ENCODE measurements around the gene EZH1.

Gene EZH1

GRCh38 chr17:42680331-42680808 is 64.5 kb downstream of the EZH1 start:
- DNase-seq (ENCODE audit: low read depth): peak; percentile 7
- peak overlapping the region; percentile 40 for H3K4me3 ChIP-seq (ENCODE audit: low read length)
- TF ChIP-seq, protein P1, sequence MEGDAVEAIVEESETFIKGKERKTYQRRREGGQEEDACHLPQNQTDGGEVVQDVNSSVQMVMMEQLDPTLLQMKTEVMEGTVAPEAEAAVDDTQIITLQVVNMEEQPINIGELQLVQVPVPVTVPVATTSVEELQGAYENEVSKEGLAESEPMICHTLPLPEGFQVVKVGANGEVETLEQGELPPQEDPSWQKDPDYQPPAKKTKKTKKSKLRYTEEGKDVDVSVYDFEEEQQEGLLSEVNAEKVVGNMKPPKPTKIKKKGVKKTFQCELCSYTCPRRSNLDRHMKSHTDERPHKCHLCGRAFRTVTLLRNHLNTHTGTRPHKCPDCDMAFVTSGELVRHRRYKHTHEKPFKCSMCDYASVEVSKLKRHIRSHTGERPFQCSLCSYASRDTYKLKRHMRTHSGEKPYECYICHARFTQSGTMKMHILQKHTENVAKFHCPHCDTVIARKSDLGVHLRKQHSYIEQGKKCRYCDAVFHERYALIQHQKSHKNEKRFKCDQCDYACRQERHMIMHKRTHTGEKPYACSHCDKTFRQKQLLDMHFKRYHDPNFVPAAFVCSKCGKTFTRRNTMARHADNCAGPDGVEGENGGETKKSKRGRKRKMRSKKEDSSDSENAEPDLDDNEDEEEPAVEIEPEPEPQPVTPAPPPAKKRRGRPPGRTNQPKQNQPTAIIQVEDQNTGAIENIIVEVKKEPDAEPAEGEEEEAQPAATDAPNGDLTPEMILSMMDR (conservative IDR thresholded peaks at IDR 0.05; ENCODE audit: low read length): no peak

GRCh38 chr17:42679492-42680330 is 65.1 kb downstream of the EZH1 start:
- TF ChIP-seq, protein P1 (conservative IDR thresholded peaks at IDR 0.05; ENCODE audit: low read length): peak; percentile 51
- H3K4me3 ChIP-seq (ENCODE audit: low read length): peak overlapping the region; percentile 55
- DNase-seq (ENCODE audit: low read depth): peak; percentile 78

GRCh38 chr17:42678951-42679491 is 65.8 kb downstream of the EZH1 start:
- peak; percentile 35 for DNase-seq (ENCODE audit: low read depth)
- H3K4me3 ChIP-seq (ENCODE audit: low read length): peak overlapping the region; percentile 75
- TF ChIP-seq, protein P1 (conservative IDR thresholded peaks at IDR 0.05; ENCODE audit: low read length): peak; percentile 14

DNA sequence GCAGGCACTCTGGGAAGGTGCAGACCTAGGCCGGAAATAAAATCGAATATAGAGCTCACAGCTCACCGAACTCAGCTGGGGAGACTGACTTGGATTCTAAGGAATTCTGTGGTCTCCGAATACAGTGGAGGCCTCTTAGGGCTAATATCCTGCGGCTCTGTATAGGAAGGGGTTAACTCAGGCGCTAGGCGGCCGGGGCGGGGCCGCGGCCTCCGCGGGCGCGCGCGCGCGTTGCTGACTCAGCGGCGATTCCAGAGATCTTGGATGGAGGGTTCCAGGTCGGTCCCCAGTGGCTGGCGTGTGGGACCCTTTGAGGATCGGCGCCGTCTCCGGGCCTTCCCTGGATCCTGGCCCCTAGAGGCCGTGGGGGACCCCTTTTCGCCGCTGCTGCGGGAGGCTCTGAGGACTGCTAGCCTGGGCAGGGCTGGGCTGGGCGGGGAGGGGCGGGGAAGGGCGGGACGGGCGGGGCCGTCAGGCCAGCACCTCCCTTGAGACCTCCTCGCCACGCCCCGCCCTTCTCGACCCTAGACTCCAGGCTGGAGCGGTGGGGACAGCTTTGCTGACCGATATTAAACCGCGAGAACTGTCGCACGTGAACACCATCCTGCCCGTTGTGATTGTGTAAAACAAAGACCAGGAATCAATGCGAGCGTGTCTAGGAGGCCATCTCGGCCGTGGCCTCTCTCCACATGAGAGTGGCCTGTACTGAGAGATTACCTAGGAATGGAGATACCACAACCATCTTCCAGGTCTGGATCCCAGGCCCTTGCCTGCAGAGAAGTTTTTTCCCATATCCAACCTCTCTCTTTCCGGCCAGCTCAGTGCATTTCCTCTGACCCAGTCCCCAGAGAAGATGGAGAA is 66.7 kb downstream of the EZH1 start:
- peak; percentile 89 for DNase-seq (ENCODE audit: low read depth)
- TF ChIP-seq, protein P1 (conservative IDR thresholded peaks at IDR 0.05; ENCODE audit: low read length): no peak
- peak overlapping the region; percentile 75 for H3K4me3 ChIP-seq (ENCODE audit: low read length)

DNA sequence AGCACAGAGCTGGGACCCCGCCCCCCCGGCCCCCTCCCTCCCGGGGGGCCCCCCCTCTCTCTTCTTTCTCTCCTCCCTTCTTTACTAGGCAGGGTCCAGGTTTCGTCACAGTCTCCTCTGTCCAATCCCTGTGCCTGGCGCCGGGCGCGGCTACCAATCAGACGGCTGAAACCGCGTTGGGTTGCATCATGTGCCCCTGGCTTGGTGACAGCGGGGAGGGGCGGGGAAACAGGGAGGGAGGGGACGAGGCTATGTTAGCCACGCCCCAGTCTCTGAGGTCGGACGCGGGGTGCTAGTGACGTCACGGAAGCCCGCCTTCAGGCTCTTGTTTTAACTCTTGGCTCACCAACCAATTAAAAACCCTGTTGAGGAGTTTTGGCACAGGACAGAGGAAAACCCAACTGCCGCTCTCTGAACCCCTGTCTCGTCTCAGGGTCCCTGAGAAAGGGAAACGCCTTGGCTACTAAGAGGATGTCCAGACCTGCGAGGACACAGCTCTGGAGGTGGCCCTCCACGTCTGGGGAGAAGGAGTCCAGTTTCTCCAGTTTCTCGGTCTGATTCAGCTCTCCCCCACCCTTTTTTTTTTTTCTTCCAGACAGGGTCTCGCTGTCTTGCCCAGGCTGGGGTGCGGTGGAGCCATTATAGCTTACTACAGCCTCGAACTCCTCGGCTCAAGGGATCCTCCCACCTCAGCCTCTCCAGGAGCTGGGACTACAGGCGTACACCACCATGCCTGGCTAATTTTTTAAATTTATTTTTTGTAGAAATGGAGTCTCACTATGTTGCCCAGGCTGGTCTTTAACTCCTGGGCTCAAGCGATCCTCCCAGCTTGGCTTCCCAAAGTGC is 67.6 kb downstream of the EZH1 start:
- TF ChIP-seq, protein P1 (conservative IDR thresholded peaks at IDR 0.05; ENCODE audit: low read length): no peak
- DNase-seq (ENCODE audit: low read depth): peak; percentile 99
- H3K4me3 ChIP-seq (ENCODE audit: low read length): peak overlapping the region; percentile 91

DNA sequence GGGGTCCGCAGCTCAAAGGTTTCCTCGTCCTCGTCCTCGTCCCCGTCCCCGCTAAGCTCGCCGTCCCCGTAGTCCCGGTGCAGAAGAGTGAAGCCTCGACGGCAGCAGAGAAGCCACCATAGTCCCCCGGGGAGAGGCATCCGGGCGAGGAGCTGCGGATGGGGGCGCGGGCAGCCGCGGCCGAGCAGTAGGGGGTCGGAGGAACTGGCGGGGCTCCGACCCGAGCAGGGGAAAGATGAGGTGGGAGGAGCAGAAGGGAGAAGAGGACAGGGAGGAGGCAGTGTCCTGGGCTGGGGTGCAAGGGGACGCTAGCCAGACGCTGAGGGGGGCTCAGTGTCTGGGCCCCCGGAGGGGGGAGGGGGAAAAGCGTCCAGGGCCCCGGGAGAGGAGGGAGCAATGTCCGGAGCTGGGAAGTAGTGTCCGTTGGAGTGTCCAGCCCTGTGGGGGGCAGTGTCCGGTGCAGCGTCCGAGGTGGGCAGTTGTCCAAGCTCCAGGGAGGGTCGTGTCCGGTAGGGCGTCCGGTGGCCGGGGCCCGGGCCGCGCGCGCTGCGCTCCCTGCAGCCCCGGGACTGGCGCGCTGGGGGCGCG is 68.3 kb downstream of the EZH1 start, which contains the start of gene PLEKHH3:
Gene PLEKHH3, minus strand, starts transcription at position 571 of the 588 bp plus-strand sequence. Its CDS starts 431 bp downstream, at position 140.
- peak within 1 kb of the TSS; percentile 91 for H3K4me3 ChIP-seq (ENCODE audit: low read length)
- DNase-seq (ENCODE audit: low read depth): no peak
- TF ChIP-seq, protein P1 (conservative IDR thresholded peaks at IDR 0.05; ENCODE audit: low read length): peak; percentile 25

Data from AG10803 (cell line).